Measurements from ENCODE around the gene DENND4A. TPM values are rescaled to one million over a fixed set of nuclear protein-coding genes. Genes with fewer than 3 reads are reported as not detected.

DENND4A gene
- polyA plus RNA-seq, 1 experiment, result 19.1 TPM

DNA sequence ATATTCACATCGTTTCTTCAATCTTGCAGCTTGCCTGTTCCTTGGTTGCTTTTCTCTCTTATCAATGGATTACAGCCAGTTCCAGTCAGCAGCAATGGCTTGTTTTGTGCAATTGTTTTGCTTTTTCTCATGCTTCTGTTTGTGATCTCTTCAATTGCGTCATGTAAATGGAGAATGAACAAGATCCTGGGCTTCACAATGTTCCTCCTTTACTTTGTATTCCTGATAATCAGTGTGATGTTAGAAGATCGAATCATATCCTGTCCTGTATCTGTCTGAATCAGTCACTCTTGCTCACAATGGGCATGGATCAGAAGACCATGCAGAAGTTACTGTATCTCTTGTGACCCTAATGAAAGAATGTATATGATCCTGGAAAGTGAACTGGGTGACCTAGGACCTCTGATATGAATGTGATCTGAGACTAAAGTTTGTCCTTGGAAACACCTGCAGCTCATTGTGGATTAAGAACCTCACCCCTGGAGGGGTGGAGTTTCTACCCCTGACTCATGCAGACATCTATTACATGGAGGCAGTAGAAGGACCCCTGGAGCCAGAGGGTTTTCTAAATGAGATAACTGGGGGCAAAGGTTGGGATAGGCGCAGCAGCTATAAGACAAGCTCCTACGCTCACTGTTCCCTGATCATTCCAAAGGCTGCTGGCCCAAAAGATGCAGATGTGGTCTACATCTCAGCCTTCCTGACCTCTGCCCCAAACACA is 138.1 kb downstream of the DENND4A start:
- CTCF ChIA-PET, result interaction anchor here (3.6 kb wide), 1 partner anchor 16 kb away, joined by 26 read pairs; no protein-coding TSS in a partner anchor
- no peak for DNase-seq (ENCODE audit: low read depth, low spot score)
- no peaks in the 10 kb centered on the region for H3K9me3 ChIP-seq (ENCODE audit: control insufficient read depth, insufficient read depth, low read length)
- POLR2A ChIA-PET, result interaction anchor here (0.5 to 1.2 kb wide), 3 partner anchors 9 to 451 kb away, joined by 3 to 6 read pairs (median 4); partner anchors contain the start of gene INTS14
- TF ChIP-seq, protein P1, sequence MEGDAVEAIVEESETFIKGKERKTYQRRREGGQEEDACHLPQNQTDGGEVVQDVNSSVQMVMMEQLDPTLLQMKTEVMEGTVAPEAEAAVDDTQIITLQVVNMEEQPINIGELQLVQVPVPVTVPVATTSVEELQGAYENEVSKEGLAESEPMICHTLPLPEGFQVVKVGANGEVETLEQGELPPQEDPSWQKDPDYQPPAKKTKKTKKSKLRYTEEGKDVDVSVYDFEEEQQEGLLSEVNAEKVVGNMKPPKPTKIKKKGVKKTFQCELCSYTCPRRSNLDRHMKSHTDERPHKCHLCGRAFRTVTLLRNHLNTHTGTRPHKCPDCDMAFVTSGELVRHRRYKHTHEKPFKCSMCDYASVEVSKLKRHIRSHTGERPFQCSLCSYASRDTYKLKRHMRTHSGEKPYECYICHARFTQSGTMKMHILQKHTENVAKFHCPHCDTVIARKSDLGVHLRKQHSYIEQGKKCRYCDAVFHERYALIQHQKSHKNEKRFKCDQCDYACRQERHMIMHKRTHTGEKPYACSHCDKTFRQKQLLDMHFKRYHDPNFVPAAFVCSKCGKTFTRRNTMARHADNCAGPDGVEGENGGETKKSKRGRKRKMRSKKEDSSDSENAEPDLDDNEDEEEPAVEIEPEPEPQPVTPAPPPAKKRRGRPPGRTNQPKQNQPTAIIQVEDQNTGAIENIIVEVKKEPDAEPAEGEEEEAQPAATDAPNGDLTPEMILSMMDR (IDR thresholded peaks at IDR 0.05; ENCODE audit: low read depth, low read length), result no peak
- no peak overlapping the region for H3K4me3 ChIP-seq (ENCODE audit: low read depth, low read length)
- H3K27ac ChIP-seq (ENCODE audit: low read depth, low read length), result no peak overlapping the region
- no peaks in the 10 kb centered on the region for H3K27me3 ChIP-seq (ENCODE audit: control insufficient read depth, insufficient read depth, low read length)

DNA sequence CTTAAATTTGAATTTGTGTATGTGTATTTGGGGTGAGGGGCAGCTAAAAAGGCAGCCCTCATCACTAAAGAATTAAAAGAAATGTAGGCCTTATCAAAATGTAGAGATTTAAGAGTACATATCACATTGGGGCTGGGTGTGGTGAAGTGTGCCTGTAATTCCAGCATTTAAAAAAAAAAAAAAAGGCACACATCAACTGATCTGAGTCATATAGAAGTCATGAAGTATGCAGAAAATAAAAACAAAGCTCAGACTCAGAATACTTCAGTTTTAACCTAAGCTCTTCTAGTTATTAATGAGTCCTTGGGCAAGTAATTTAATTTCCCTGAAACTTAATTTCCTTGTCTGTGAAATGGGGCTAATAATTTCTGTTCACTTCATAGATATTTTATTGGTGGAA is 138.8 kb downstream of the DENND4A start:
- Histone ChIP-seq H3K27ac (ENCODE audit: low read depth, low read length) (no peak overlapping the region), H3K27me3 (ENCODE audit: control insufficient read depth, insufficient read depth, low read length) (no peaks in the 10 kb centered on the region), H3K9me3 (ENCODE audit: control insufficient read depth, insufficient read depth, low read length) (no peaks in the 10 kb centered on the region), H3K4me3 (ENCODE audit: low read depth, low read length) (no peak overlapping the region)
- no peak for DNase-seq (ENCODE audit: low read depth, low spot score)
- TF ChIP-seq, protein P1 (IDR thresholded peaks at IDR 0.05; ENCODE audit: low read depth, low read length), result no peak
- ChIA-PET POLR2A (interaction anchor here (0.5 to 1.2 kb wide), 3 partner anchors 9 to 452 kb away, joined by 3 to 6 read pairs (median 4); partner anchors contain the start of gene INTS14), CTCF (interaction anchor here (3.6 kb wide), 1 partner anchor 15 kb away, joined by 26 read pairs; no protein-coding TSS in a partner anchor)

DNA sequence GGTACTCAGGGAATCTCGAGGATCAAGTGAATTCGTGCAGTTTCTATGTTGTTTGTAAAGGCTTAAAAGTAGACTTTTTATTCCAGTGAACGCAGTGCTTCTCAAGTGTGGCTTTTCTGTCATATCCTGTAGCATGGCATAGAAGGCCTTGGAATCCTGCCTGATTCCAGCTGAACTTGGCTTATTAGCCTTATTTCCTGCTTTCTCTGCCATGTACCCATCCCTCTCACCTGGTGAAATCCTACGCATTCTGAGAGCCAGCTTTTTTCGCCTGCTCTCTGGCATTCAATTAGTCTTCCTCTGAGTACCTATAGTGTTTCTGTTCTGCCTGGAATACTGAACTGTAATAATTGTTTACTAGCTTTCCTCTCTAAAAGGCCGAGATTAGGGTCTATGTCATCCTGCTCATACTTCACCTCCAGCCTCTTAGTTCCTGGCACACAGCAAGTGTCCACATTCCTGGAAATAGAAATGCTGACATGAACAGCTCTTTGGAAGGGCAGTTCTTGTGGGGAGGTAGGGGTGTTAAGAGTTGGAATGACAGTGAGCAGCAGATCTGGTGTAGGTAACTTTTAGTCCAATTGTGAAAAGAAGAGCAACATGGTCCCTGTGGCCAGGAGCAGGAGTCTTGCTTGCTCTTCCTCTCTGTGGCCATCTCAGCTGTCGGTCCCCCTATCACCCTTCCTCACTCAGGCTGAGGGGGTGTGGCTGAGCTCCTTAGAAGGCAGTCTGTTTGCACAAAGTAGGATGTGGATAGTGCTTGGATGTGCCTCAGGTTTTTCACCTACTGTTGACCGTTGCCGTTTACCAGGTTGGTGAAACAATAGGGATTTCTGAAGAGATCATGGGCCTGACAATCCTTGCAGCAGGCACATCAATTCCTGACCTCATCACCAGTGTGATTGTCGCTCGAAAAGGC is 140.0 kb downstream of the DENND4A start:
- no peak overlapping the region for H3K27ac ChIP-seq (ENCODE audit: low read depth, low read length)
- H3K4me3 ChIP-seq (ENCODE audit: low read depth, low read length), result no peak overlapping the region
- DNase-seq (ENCODE audit: low read depth, low spot score), result no peak
- no peaks in the 10 kb centered on the region for H3K27me3 ChIP-seq (ENCODE audit: control insufficient read depth, insufficient read depth, low read length)
- CTCF ChIA-PET, result interaction anchor here (0.9 to 3.6 kb wide), 2 partner anchors 9 to 14 kb away, joined by 3 to 26 read pairs; no protein-coding TSS in a partner anchor
- TF ChIP-seq, protein P1 (IDR thresholded peaks at IDR 0.05; ENCODE audit: low read depth, low read length), result no peak
- H3K9me3 ChIP-seq (ENCODE audit: control insufficient read depth, insufficient read depth, low read length), result no peaks in the 10 kb centered on the region
- POLR2A ChIA-PET, result no interaction called here

DNA sequence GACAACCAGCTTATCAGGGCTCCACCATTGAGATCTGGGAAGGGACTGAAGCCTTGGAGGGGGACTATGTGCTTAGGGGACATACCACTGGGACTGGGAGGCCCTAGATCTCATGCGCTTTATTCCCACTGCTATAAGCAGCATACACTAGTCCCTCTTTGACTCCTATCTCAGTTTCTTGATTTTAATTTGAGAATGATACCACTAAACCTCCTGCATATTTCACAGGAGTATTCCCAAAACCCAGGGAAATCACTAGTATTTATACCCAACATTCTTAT is 141.1 kb downstream of the DENND4A start:
- no peak overlapping the region for H3K4me3 ChIP-seq (ENCODE audit: low read depth, low read length)
- CTCF ChIA-PET, result interaction anchor here (0.9 to 1.6 kb wide), 2 partner anchors 8 to 11 kb away, joined by 3 to 4 read pairs; no protein-coding TSS in a partner anchor
- H3K27ac ChIP-seq (ENCODE audit: low read depth, low read length), result no peak overlapping the region
- DNase-seq (ENCODE audit: low read depth, low spot score), result no peak
- no peaks in the 10 kb centered on the region for H3K27me3 ChIP-seq (ENCODE audit: control insufficient read depth, insufficient read depth, low read length)
- POLR2A ChIA-PET, result no interaction called here
- H3K9me3 ChIP-seq (ENCODE audit: control insufficient read depth, insufficient read depth, low read length), result no peaks in the 10 kb centered on the region
- TF ChIP-seq, protein P1 (IDR thresholded peaks at IDR 0.05; ENCODE audit: low read depth, low read length), result no peak

Data from AG04450 (cell line).